GM12878 (cell line): Measurements from ENCODE around the gene OTUD6A. TPM values are rescaled to one million over a fixed set of nuclear protein-coding genes. Genes with fewer than 3 reads are reported as not detected.

Experiments
- ATAC-seq: fragments of 200-7000 bp; cut with Tn5 transposase; 3 replicates; pipeline ENCODE4 v1.9.1; 2020; ENCODE audit warnings: mild to moderate bottlenecking, moderate library complexity
- BruUV-seq: library from RNA; stranded (reverse); fragments of 400-500 nt; replicated peaks from 2 replicates; lab custom pipeline; 2021; lab: Mats Ljungman, UMichigan
- CTCF ChIA-PET: fragments of 300-600 bp; sonication (Branson Sonifier 250); formaldehyde crosslinking; extraction: SDS; loops from one replicate; lab custom pipeline; 2021; ENCODE audit warnings: inconsistent platforms; lab: Yijun Ruan, JAX
- POLR2A ChIA-PET: fragments of 350-600 bp; formaldehyde crosslinking; extraction: SDS; loops from one replicate; lab custom pipeline; 2021; ENCODE audit warnings: inconsistent platforms; lab: Charles Lee
- RAD21 ChIA-PET: fragments of 300-600 bp; sonication (Branson Sonifier 250); formaldehyde crosslinking; loops from one replicate; lab custom pipeline; 2023; ENCODE audit warnings: antibody characterized with exemption; ENCODE audit not compliant: unreplicated experiment; lab: Charles Lee
- SMC1A ChIA-PET: fragments of 300-600 bp; sonication (Branson Sonifier 250); formaldehyde crosslinking; loops from one replicate; lab custom pipeline; 2023; ENCODE audit not compliant: unreplicated experiment, uncharacterized antibody; lab: Charles Lee
- DNase-seq: peaks from one replicate; pipeline ENCODE4 v3.0.0-alpha.2; 2011; ENCODE audit warnings: low read depth, low spot score
- FAIRE-seq: peaks from 3 replicates; lab custom pipeline; 2011; peaks lifted over from hg19 to GRCh38; lab: Jason Lieb, UNC
- H2AFZ ChIP-seq: 2 replicates; pipeline ENCODE4 v1.6.0; 2011; ENCODE audit warnings: low read depth, low read length, control low read depth; ENCODE audit not compliant: control insufficient read depth
- H3K27ac ChIP-seq: 2 replicates; pipeline ENCODE4 v1.5.1; 2011; ENCODE audit warnings: control low read depth; ENCODE audit not compliant: control insufficient read depth, insufficient read depth
- H3K27me3 ChIP-seq, 2 experiments: replicated peaks in 1 of 2; 2 replicates each; pipeline versions ENCODE4 v1.6.0 to v1.6.1; 2011; ENCODE audit warnings: low read length in 1 of 2; ENCODE audit not compliant: control insufficient read depth in 2 of 2, insufficient read depth in 2 of 2
- H3K36me3 ChIP-seq, 2 experiments: 2 replicates each; pipeline ENCODE4 v1.5.1; 2011; ENCODE audit warnings: low read length in 1 of 2; ENCODE audit not compliant: control insufficient read depth in 2 of 2, insufficient read depth in 2 of 2
- H3K4me1 ChIP-seq: 2 replicates; pipeline ENCODE4 v1.6.1; 2011; ENCODE audit warnings: mild to moderate bottlenecking, low read length, moderate library complexity, mixed read lengths; ENCODE audit not compliant: control insufficient read depth, insufficient read depth
- H3K4me2 ChIP-seq: 2 replicates; pipeline ENCODE4 v1.6.0; 2011; ENCODE audit warnings: control low read depth; ENCODE audit not compliant: control insufficient read depth, insufficient read depth
- H3K4me3 ChIP-seq: fragments of 200-600 bp; sonication (generic); 2 replicates; pipeline ENCODE4 v1.5.1; 2016
- H3K79me2 ChIP-seq: 2 replicates; pipeline ENCODE4 v1.6.0; 2011; ENCODE audit warnings: low read length; ENCODE audit not compliant: control insufficient read depth, insufficient read depth
- H3K9ac ChIP-seq: 2 replicates; pipeline ENCODE4 v1.8.0; 2011; ENCODE audit warnings: low read length, control low read depth, mixed read lengths; ENCODE audit not compliant: control insufficient read depth, insufficient read depth
- H3K9me3 ChIP-seq: replicated peaks from 3 replicates; pipeline ENCODE4 v1.5.1; 2011; ENCODE audit warnings: mild to moderate bottlenecking, low read length; ENCODE audit not compliant: control insufficient read depth, insufficient read depth
- H4K20me1 ChIP-seq: 2 replicates; pipeline ENCODE4 v1.6.0; 2011; ENCODE audit not compliant: control insufficient read depth, insufficient read depth
- ATF3 ChIP-seq: IDR thresholded peaks from 2 replicates; pipeline ENCODE4 v1.6.1; 2011; ENCODE audit warnings: low read depth, mild to moderate bottlenecking, low read length, moderate library complexity, borderline replicate concordance; ENCODE audit errors: extremely low read depth
- BCLAF1 ChIP-seq: fragments of 450-650 bp; IDR thresholded peaks from 2 replicates; pipeline ENCODE4 v1.6.1; 2017; ENCODE audit warnings: antibody characterized with exemption, mild to moderate bottlenecking, moderate library complexity
- CHD2 ChIP-seq: IDR thresholded peaks from 2 replicates; pipeline ENCODE4 v1.6.1; 2011; ENCODE audit warnings: low read depth, low read length, improper control_type of control experiment, borderline replicate concordance
- CTCF ChIP-seq, 3 experiments: IDR thresholded peaks in 2 of 3; conservative IDR thresholded peaks in 1 of 3; 2 replicates each; pipeline ENCODE4 v1.5.1; 2011; ENCODE audit warnings: low read depth in 3 of 3, low read length in 3 of 3, mild to moderate bottlenecking in 3 of 3, control low read depth in 2 of 3, moderate library complexity in 2 of 3, inconsistent platforms in 1 of 3, mixed read lengths in 1 of 3; ENCODE audit not compliant: control insufficient read depth in 2 of 3, insufficient read depth in 1 of 3; ENCODE audit errors: extremely low read depth in 1 of 3
- IKZF1 ChIP-seq: fragments of 450-650 bp; conservative IDR thresholded peaks from 2 replicates; pipeline ENCODE4 v1.6.1; 2017; ENCODE audit warnings: antibody characterized with exemption, mild to moderate bottlenecking
- KAT2A ChIP-seq: conservative IDR thresholded peaks from 2 replicates; pipeline ENCODE4 v1.6.1; 2011; ENCODE audit warnings: low read depth, low read length; ENCODE audit not compliant: control insufficient read depth
- RAD21 ChIP-seq: IDR thresholded peaks from 2 replicates; pipeline ENCODE4 v1.6.1; 2011; ENCODE audit warnings: mild to moderate bottlenecking, low read depth, low read length, moderate library complexity; ENCODE audit not compliant: insufficient read depth
- ZNF217 ChIP-seq: fragments of 450-650 bp; IDR thresholded peaks from 2 replicates; pipeline ENCODE4 v1.6.1; 2017; ENCODE audit warnings: antibody characterized with exemption, mild to moderate bottlenecking
- WGBS: methylation state at CpG from one replicate; pipeline ENCODE4 v1.1.6; 2016; ENCODE audit warnings: low lambda C conversion rate; ENCODE audit not compliant: insufficient replicate concordance, insufficient coverage; ENCODE audit errors: missing lambda C conversion rate; 5-methylcytosine and 5-hydroxymethylcytosine counted together
- in situ Hi-C: fragments of 300-500 bp; cut with MboI; formaldehyde crosslinking; loops from 9 replicates; pipeline ENCODE4 v1.14.3; 2018; ENCODE audit warnings: mixed read lengths
- intact Hi-C: fragments of 100-400 bp; cut with micrococcal nuclease; formaldehyde crosslinking; loops from one replicate; pipeline ENCODE4 v1.14.2; 2022; ENCODE audit not compliant: unreplicated experiment
- polyA plus RNA-seq, 11 experiments: library from polyadenylated mRNA; depleted of rRNA in 4 of 11; unstranded in 6 of 11; stranded (reverse) in 5 of 11; fragments of >200 nt; fragmentation: Nextera tagmentation in 4 of 11; fragmentation: Illumina TruSeq in 1 of 11; extraction: Ambion mirVana in 4 of 11; extraction: Trizol in 1 of 11; gene quantifications; 1 replicate in 1 of 11; 2 replicates in 10 of 11; pipeline versions ENCODE4 v1.2.1 to v1.2.3, GENCODE V29; 2011 to 2016; ENCODE audit warnings: inconsistent platforms in 2 of 11, missing spikeins in 2 of 11, low read depth in 1 of 11
- total RNA-seq, 4 experiments: library from RNA; depleted of rRNA in 3 of 4; stranded (reverse); fragments of >200 nt in 3 of 4; fragmentation: Illumina TruSeq in 1 of 4; extraction: Trizol in 1 of 4; gene quantifications; 2 replicates each; pipeline versions ENCODE4 v1.2.1 to v1.2.3, GENCODE V29; 2013 to 2021
- TF ChIP-seq, protein P1 (sequence below): fragments of 150-350 bp; IDR thresholded peaks from 2 replicates; pipeline ENCODE4 v1.6.1; 2016; ENCODE audit warnings: low read depth, low read length
- TF ChIP-seq, protein P2 (sequence below): fragments of 450-650 bp; IDR thresholded peaks from 2 replicates; pipeline ENCODE4 v1.6.1; 2016; ENCODE audit warnings: mild to moderate bottlenecking

Gene OTUD6A
- total and polyA plus RNA-seq, 10 of the 15 experiments (the other 5 are each of a cell fraction or from before 2014, with no cell fraction given) = not detected

- H3K4me1 ChIP-seq = no peaks in the 10 kb centered on the region
- H3K79me2 ChIP-seq = no peaks in the 10 kb centered on the region
- no peaks in the 10 kb centered on the region for H4K20me1 ChIP-seq
- FAIRE-seq (no peak), DNase-seq (no peak), ATAC-seq (no peak)
- ChIA-PET CTCF (interaction anchor here (1.2 to 1.8 kb wide), 2 partner anchors 46 to 53 kb away, joined by 4 to 5 read pairs; partner anchors contain the start of gene IGBP1), SMC1A (interaction anchor here (1.0 kb wide), 1 partner anchor 18 kb away, joined by 3 read pairs; no protein-coding TSS in a partner anchor), RAD21 (no interaction called here), POLR2A (interaction anchor here (0.8 kb wide), 1 partner anchor 1995 kb away, joined by 3 read pairs; no protein-coding TSS in a partner anchor)
- BruUV-seq = no TSS peak
- no peak overlapping the region for H3K4me2 ChIP-seq
- no peak overlapping the region for H2AFZ ChIP-seq
- no peak overlapping the region for H3K27ac ChIP-seq
- no peaks in the 10 kb centered on the region for H3K36me3 ChIP-seq
- H3K27me3 ChIP-seq = no peaks in the 10 kb centered on the region
- H3K9ac ChIP-seq = no peak overlapping the region
- no peaks in the 10 kb centered on the region for H3K9me3 ChIP-seq
- intact Hi-C loops (no loop called here), in situ Hi-C loops (no loop called here)
- 75% methylated on average over 3 of the region's 3 CpGs for WGBS
- no peak overlapping the region for H3K4me3 ChIP-seq
- no peak for TF ChIP-seq RAD21
- TF ChIP-seq CTCF (IDR thresholded peaks at IDR 0.05 in 2 of 3, conservative IDR thresholded peaks at IDR 0.05 in 1 of 3; ENCODE audit: control insufficient read depth in 2 of 3, extremely low read depth in 1 of 3, insufficient read depth in 1 of 3, low read depth in 3 of 3, low read length in 3 of 3) = no peak
- TF ChIP-seq, protein P1, sequence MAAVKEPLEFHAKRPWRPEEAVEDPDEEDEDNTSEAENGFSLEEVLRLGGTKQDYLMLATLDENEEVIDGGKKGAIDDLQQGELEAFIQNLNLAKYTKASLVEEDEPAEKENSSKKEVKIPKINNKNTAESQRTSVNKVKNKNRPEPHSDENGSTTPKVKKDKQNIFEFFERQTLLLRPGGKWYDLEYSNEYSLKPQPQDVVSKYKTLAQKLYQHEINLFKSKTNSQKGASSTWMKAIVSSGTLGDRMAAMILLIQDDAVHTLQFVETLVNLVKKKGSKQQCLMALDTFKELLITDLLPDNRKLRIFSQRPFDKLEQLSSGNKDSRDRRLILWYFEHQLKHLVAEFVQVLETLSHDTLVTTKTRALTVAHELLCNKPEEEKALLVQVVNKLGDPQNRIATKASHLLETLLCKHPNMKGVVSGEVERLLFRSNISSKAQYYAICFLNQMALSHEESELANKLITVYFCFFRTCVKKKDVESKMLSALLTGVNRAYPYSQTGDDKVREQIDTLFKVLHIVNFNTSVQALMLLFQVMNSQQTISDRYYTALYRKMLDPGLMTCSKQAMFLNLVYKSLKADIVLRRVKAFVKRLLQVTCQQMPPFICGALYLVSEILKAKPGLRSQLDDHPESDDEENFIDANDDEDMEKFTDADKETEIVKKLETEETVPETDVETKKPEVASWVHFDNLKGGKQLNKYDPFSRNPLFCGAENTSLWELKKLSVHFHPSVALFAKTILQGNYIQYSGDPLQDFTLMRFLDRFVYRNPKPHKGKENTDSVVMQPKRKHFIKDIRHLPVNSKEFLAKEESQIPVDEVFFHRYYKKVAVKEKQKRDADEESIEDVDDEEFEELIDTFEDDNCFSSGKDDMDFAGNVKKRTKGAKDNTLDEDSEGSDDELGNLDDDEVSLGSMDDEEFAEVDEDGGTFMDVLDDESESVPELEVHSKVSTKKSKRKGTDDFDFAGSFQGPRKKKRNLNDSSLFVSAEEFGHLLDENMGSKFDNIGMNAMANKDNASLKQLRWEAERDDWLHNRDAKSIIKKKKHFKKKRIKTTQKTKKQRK = no peak
- no peak for TF ChIP-seq CHD2
- no peak for TF ChIP-seq IKZF1
- TF ChIP-seq ZNF217 = no peak
- TF ChIP-seq KAT2A = no peak
- no peak for TF ChIP-seq BCLAF1
- TF ChIP-seq ATF3 = no peak
- TF ChIP-seq, protein P2, sequence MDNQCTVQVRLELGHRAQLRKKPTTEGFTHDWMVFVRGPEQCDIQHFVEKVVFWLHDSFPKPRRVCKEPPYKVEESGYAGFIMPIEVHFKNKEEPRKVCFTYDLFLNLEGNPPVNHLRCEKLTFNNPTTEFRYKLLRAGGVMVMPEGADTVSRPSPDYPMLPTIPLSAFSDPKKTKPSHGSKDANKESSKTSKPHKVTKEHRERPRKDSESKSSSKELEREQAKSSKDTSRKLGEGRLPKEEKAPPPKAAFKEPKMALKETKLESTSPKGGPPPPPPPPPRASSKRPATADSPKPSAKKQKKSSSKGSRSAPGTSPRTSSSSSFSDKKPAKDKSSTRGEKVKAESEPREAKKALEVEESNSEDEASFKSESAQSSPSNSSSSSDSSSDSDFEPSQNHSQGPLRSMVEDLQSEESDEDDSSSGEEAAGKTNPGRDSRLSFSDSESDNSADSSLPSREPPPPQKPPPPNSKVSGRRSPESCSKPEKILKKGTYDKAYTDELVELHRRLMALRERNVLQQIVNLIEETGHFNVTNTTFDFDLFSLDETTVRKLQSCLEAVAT = no peak
Measured at GRCh38 chrX:70079870-70080269, 17.6 kb downstream of the OTUD6A start.
